Fibroblast of skin of scalp (primary cell): ENCODE data around the gene TEKT5.

ENCODE experiments used
- DNase-seq: peaks from one replicate; pipeline ENCODE4 v3.0.0-alpha.2; 2013

TEKT5 gene

GRCh38 chr16:10608687-10609401 lies 85.9 kb downstream of the TEKT5 start:
- no peak for DNase-seq

GRCh38 chr16:10607157-10607556 lies 87.6 kb downstream of the TEKT5 start:
- DNase-seq, result no peak

- DNase-seq, result no peak
Measured at GRCh38 chr16:10606607-10607006, 88.1 kb downstream of the TEKT5 start.

GRCh38 chr16:10605636-10606035 lies 89.1 kb downstream of the TEKT5 start:
- DNase-seq, result no peak

GRCh38 chr16:10601444-10602408 lies 93.0 kb downstream of the TEKT5 start:
- no peak for DNase-seq

GRCh38 chr16:10600782-10601443 lies 93.8 kb downstream of the TEKT5 start:
- DNase-seq, result no peak

- DNase-seq, result no peak
Measured at GRCh38 chr16:10599626-10600025, 95.1 kb downstream of the TEKT5 start.

GRCh38 chr16:10598157-10598556 lies 96.6 kb downstream of the TEKT5 start:
- DNase-seq, result no peak

- no peak for DNase-seq
Measured at GRCh38 chr16:10597187-10597601, 97.5 kb downstream of the TEKT5 start.

- DNase-seq, result no peak
Measured at GRCh38 chr16:10594312-10594950, 100.3 kb downstream of the TEKT5 start.

GRCh38 chr16:10592611-10593010 lies 102.1 kb downstream of the TEKT5 start:
- no peak for DNase-seq

- no peak for DNase-seq
Measured at GRCh38 chr16:10590342-10590741, 104.4 kb downstream of the TEKT5 start.

GRCh38 chr16:10589109-10589508 lies 105.6 kb downstream of the TEKT5 start:
- DNase-seq, result no peak

- DNase-seq, result no peak
Measured at GRCh38 chr16:10587622-10588021, 107.1 kb downstream of the TEKT5 start.

GRCh38 chr16:10584981-10585438 lies 109.7 kb downstream of the TEKT5 start:
- peak; percentile 45 for DNase-seq

GRCh38 chr16:10583269-10583668 lies 111.5 kb downstream of the TEKT5 start:
- no peak for DNase-seq

- DNase-seq, result no peak
Measured at GRCh38 chr16:10581507-10581906, 113.2 kb downstream of the TEKT5 start.

GRCh38 chr16:10580883-10581247 lies 113.9 kb downstream of the TEKT5 start:
- DNase-seq, result no peak

GRCh38 chr16:10579965-10580882 lies 114.5 kb downstream of the TEKT5 start, which contains the start of gene EMP2:
TSS of gene EMP2 (minus strand) at chr16:10580598. CDS start at chr16:10547617, 32,981 bp downstream.
- DNase-seq, result peak; percentile 80

GRCh38 chr16:10579575-10579964 lies 115.2 kb downstream of the TEKT5 start:
- no peak for DNase-seq
